Islet precursor cell (in vitro differentiated cells): Measurements from ENCODE around the gene CRAMP1.

Experiments
- DNase-seq: peaks from one replicate; pipeline ENCODE4 v3.0.0-alpha.2; 2018

The CRAMP1 gene

GRCh38 chr16:1657841-1658240 is 45.7 kb downstream of the CRAMP1 start:
- no peak for DNase-seq

GRCh38 chr16:1659031-1659430 is 46.9 kb downstream of the CRAMP1 start:
- no peak for DNase-seq

GRCh38 chr16:1661826-1662225 is 49.7 kb downstream of the CRAMP1 start:
- no peak for DNase-seq

GRCh38 chr16:1662543-1662942 is 50.4 kb downstream of the CRAMP1 start:
- DNase-seq, result no peak

GRCh38 chr16:1665829-1666228 is 53.7 kb downstream of the CRAMP1 start:
- DNase-seq, result no peak

- peak; percentile 42 for DNase-seq
Observed at GRCh38 chr16:1666316-1666715, 54.2 kb downstream of the CRAMP1 start.

GRCh38 chr16:1667271-1667670 is 55.1 kb downstream of the CRAMP1 start:
- DNase-seq, result peak; percentile 52

- DNase-seq, result peak; percentile 41
Observed at GRCh38 chr16:1667916-1668315, 55.8 kb downstream of the CRAMP1 start.

- peak; percentile 43 for DNase-seq
Observed at GRCh38 chr16:1668612-1669319, 56.6 kb downstream of the CRAMP1 start.

GRCh38 chr16:1669698-1670097 is 57.5 kb downstream of the CRAMP1 start:
- peak; percentile 37 for DNase-seq

GRCh38 chr16:1670371-1670770 is 58.2 kb downstream of the CRAMP1 start:
- no peak for DNase-seq

GRCh38 chr16:1670866-1671265 is 58.7 kb downstream of the CRAMP1 start:
- DNase-seq, result no peak

GRCh38 chr16:1673424-1674151 is 61.4 kb downstream of the CRAMP1 start:
- peak; percentile 51 for DNase-seq

- no peak for DNase-seq
Observed at GRCh38 chr16:1674306-1674705, 62.1 kb downstream of the CRAMP1 start.

- DNase-seq, result peak; percentile 93
Observed at GRCh38 chr16:1674751-1675664, 62.8 kb downstream of the CRAMP1 start.

GRCh38 chr16:1676661-1677060 is 64.5 kb downstream of the CRAMP1 start:
- no peak for DNase-seq

- no peak for DNase-seq
Observed at GRCh38 chr16:1677339-1677738, 65.2 kb downstream of the CRAMP1 start.

GRCh38 chr16:1677942-1678499 is 65.9 kb downstream of the CRAMP1 start, which contains the start of gene JPT2:
TSS of gene JPT2 (plus strand) at chr16:1678279. CDS start at chr16:1678313, 34 bp downstream.
- DNase-seq, result peak; percentile 99

- no peak for DNase-seq
Observed at GRCh38 chr16:1678500-1679098, 66.4 kb downstream of the CRAMP1 start.

GRCh38 chr16:1680361-1680760 is 68.2 kb downstream of the CRAMP1 start:
- no peak for DNase-seq

- no peak for DNase-seq
Observed at GRCh38 chr16:1681032-1681431, 68.9 kb downstream of the CRAMP1 start.
